Stimulated activated CD8-positive, alpha-beta memory T cell treated with anti-CD3 and anti-CD28 coated beads, Interleukin-4, amount 100 ng/mL, for 1 hour (primary cell): Measurements from ENCODE around the gene TXNDC16.
"Not testable (repeated sequence)": the region's sequence is repeated elsewhere in the genome, so short reads cannot be mapped to it uniquely, and the experiment has no call there.

ENCODE experiments used
- DNase-seq, 2 donors: peaks; one replicate each; pipeline ENCODE4 v3.0.0-alpha.2; 2020; ENCODE audit warnings: low read depth in 2 of 2, low spot score in 1 of 2

TXNDC16 gene

GRCh38 chr14:52552063-52552988 is at the start of gene TXNDC16, which contains the start of gene GPR137C:
Gene TXNDC16, minus strand, starts transcription at chr14:52552505. Its CDS starts 8,948 bp downstream, at chr14:52543557.
Gene GPR137C, plus strand, starts transcription at chr14:52552836. Its CDS starts 312 bp downstream, at chr14:52553148.
- DNase-seq: peak; percentile 98 to 100

GRCh38 chr14:52599974-52600373 is 47.7 kb upstream of the TXNDC16 start:
- DNase-seq: no peak

GRCh38 chr14:52598568-52598967 is 46.3 kb upstream of the TXNDC16 start:
- no peak for DNase-seq

- no peak for DNase-seq
Measured at GRCh38 chr14:52596861-52597260, 44.6 kb upstream of the TXNDC16 start.

- no peak for DNase-seq
Measured at GRCh38 chr14:52596320-52596719, 44.0 kb upstream of the TXNDC16 start.

- no peak for DNase-seq
Measured at GRCh38 chr14:52590318-52590717, 38.0 kb upstream of the TXNDC16 start.

- DNase-seq: no peak
Measured at GRCh38 chr14:52589646-52590045, 37.3 kb upstream of the TXNDC16 start.

GRCh38 chr14:52583544-52583943 is 31.2 kb upstream of the TXNDC16 start:
- DNase-seq: no peak

GRCh38 chr14:52575858-52576257 is 23.6 kb upstream of the TXNDC16 start:
- DNase-seq: no peak

GRCh38 chr14:52568454-52568853 is 16.1 kb upstream of the TXNDC16 start:
- not testable (repeated sequence) for DNase-seq

GRCh38 chr14:52563120-52563519 is 10.8 kb upstream of the TXNDC16 start:
- DNase-seq: no peak

GRCh38 chr14:52558688-52559087 is 6.4 kb upstream of the TXNDC16 start:
- no peak for DNase-seq

GRCh38 chr14:52553671-52554575 is 1.6 kb upstream of the TXNDC16 start:
- DNase-seq: peak; percentile 59 to 70

- DNase-seq: peak in 1 of 2 donors; percentile 21
Measured at GRCh38 chr14:52553002-52553670, 831 bp upstream of the TXNDC16 start.

GRCh38 chr14:52551696-52552062 is 626 bp downstream of the TXNDC16 start:
- DNase-seq: no peak

GRCh38 chr14:52551205-52551604 is 1.1 kb downstream of the TXNDC16 start:
- DNase-seq: no peak

- no peak for DNase-seq
Measured at GRCh38 chr14:52550661-52551060, 1.6 kb downstream of the TXNDC16 start.

- DNase-seq: no peak
Measured at GRCh38 chr14:52547526-52547925, 4.8 kb downstream of the TXNDC16 start.

GRCh38 chr14:52547027-52547426 is 5.3 kb downstream of the TXNDC16 start:
- DNase-seq: no peak

GRCh38 chr14:52546318-52546670 is 6.0 kb downstream of the TXNDC16 start:
- DNase-seq: no peak
